Activated T-cell treated with anti-CD3 and anti-CD28 coated beads for 4 hours (primary cell): ENCODE results near the gene MMD.
"Not testable (repeated sequence)": the region's sequence is repeated elsewhere in the genome, so short reads cannot be mapped to it uniquely, and the experiment has no call there.

ENCODE experiments used
- DNase-seq: peaks from one replicate; pipeline ENCODE4 v3.0.0-alpha.2; 2020

MMD gene

DNA sequence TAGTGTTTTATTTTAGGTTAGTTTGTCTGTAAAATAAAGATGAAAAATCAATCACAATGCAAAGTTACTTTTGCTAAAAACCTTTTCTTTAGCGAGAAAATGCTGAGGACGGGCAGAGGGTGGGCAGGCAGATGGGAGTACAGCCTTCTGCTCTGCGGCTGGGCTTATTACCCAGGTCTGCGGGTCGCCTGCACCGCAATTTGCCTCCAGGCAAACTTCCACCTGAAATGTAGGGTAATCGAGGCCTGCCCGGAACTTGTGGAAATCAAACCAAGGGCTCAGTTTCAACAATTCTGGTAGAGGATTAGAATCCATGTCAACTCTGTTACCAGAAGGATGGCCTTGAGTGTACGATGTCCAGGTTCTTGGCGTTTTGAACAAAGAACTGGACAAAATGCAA lies 22.3 kb upstream of the MMD start:
- no peak for DNase-seq

DNA sequence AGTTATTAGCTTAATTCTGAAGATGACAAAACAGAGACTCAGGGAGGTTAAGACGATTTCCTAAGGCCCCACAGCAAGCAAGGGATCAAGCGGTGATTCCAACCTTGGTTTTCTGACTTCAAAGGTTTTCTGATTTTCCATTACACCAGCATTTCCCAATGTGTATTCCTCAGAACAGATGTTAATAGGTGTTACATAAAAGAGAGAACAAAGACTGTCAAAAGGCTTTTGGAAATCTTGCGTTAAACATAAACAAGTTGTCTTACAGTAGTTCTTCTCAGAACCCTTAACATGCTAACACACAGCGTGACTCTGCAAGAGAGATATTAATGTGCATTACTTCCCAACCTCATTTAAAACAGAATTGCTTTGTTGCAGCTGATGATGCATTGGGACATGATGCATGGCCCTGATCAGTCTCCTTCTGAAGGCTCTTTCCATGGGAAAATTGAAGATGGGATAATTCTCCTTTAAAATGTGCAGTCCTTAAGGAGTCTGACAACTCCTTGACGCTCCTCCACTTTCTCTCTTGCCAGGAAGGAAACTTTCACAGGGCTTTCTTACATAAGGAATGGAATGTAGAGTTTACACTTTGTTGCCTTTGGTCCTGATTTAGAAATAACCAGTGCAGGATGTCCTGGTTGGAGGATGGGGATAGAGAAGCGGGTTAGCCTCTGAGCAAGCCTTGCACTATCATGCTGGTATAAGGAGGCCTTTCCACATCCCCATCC lies 21.5 kb upstream of the MMD start:
- no peak for DNase-seq

DNA sequence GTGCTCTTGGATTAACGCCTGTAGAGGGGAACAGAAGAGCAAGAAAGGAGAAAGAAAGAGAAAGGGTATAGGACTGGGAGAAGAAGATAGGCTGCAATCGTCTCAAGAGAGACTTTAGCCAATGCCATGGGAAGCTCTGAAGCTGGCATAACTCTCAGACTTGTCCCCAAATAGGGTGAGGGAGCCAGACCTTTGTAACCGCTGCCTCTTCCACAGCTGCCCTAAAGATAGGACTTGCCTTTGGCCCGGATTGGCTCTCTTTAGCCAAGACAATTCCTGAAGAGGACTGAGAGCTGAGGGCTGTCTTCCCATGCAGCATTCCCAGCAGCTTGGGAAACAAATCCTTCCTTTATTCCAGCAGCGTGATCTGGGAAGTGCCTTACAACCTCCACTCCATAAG lies 20.8 kb upstream of the MMD start:
- no peak for DNase-seq

DNA sequence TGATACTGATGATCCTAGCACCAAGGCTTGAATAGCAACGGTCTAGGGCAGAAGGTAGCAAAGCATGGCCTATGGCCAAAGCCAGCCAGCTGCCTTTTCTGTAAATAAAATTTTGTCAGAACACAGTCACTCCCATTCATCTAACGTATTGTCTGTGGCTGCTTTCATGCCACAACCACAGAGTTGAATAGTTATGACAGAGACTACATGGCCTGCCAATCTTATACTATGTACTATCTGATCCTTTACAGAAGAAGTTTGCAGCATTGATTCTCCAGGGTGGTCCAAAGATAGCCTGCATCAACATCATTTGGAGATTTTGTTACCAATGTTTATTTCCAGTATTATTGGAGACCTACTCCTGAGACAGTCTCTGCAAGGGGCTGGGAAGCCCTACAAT lies 19.9 kb upstream of the MMD start:
- DNase-seq, result no peak

DNA sequence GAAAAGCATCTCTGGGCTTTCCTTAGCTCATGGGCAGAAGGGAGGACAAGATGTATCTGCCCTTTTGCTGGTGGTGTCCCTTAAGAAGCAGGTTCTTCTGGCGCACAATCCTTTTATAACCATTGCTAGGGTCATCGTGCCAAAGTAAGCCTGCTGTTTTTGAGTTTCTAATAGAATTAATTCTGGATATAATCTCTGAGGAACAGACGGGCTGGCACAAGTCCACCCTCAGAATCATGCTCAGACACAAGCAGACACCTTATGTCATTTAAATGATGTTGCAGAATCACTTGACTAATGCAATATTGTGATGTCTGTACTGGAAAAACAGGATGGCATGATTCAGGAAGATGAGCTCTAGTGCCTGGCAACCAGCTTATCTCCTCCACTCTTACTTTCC lies 18.8 kb upstream of the MMD start:
- DNase-seq, result no peak

DNA sequence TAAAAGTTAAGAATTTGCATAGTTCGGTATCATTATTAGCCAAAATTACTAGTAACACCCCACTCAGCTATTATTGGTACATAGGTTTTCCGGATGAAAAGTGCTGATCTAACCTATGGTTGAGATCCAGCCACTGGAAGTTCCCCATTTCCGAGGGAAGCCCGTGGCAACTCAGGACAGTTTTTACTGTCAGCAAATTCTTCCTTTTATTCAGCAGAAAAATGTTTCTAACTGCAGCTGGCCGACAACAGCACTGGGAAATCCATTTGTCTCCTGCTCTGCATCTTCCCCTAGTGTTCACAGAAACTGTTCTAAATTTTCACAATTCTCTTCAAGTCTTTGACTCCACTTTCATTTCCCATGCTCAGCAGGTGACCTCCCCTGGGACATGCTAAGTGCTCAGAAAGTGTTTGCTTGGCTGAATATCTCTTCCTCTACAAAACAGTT lies 15.5 kb upstream of the MMD start:
- no peak for DNase-seq

DNA sequence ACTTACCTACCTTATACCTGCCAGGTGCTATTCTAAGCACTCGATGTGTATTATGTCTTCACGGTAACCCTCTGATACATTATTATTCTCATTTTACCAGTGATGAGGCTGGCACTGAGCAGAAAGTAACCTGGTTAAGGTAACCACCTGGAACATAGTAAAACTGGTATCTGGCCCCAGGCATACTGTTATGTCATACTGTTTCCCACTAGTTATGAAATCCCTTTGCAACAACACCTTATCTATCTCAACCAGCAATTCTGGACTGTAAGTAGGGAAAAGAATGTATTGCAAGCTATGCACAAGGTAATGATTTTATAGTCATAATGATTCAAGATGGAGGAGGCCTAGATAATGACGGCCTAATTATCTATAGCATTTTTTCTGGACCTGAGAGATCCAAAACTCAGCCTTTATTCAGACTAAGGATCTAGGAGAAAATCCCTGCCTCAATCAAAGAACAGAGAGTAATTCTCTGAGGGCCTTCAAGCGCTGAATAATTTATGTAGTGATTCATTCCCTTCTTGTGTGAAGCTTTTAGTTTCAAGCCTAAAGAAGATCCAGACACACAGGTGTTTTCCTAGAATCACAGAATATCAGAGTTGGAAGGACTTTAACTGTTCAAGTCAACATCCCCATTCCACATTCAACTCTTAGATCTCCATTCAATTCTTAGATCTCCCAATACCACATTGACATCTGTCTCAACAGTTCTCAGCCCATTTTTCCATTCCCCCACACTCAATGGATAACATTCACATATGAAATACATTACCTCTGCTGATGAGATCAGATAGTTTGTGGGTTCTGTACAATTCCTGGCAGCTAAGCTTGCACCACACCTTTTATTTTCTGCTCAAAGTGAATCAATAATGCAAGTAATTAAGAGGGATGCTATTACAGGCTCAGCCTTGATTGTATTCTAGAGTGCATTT lies 14.9 kb upstream of the MMD start:
- no peak for DNase-seq

DNA sequence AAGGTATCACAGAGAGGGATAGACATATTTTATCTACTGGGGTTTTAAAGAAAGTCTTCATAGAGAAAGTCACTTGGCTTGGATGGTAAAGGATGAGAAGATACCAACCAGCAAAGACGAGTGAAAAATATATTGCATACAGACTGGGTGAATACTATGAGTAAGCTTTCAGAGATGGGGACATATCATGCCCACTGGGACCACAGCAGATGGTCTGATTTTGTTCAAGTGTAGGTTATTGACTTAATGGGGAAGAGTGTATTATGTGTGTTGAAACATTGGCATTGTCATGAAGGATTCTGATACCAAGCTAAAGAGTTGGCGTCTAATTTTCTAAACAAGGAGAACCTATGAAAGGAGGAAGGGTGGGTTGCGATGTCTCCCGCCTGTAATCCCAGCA lies 13.8 kb upstream of the MMD start:
- DNase-seq, result no peak

DNA sequence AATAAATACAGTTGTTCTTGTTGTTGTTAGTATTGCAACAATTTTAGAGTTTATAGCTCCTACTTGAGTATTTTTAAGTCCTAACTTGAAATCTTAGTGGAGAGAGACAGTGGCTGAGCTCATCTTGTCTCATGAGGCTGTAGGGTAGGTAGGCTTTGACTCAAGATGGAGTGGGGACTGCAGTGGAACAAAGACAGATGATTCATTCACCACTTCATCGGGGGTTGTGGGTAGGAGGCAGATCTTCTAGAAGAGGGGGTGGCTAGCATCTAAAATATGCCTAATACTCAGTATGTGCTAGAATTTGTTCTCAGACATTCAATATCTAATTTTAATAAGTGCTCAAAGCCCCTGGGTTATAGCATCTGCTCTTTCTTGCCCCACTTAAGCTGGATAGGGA lies 13.1 kb upstream of the MMD start:
- DNase-seq, result no peak

DNA sequence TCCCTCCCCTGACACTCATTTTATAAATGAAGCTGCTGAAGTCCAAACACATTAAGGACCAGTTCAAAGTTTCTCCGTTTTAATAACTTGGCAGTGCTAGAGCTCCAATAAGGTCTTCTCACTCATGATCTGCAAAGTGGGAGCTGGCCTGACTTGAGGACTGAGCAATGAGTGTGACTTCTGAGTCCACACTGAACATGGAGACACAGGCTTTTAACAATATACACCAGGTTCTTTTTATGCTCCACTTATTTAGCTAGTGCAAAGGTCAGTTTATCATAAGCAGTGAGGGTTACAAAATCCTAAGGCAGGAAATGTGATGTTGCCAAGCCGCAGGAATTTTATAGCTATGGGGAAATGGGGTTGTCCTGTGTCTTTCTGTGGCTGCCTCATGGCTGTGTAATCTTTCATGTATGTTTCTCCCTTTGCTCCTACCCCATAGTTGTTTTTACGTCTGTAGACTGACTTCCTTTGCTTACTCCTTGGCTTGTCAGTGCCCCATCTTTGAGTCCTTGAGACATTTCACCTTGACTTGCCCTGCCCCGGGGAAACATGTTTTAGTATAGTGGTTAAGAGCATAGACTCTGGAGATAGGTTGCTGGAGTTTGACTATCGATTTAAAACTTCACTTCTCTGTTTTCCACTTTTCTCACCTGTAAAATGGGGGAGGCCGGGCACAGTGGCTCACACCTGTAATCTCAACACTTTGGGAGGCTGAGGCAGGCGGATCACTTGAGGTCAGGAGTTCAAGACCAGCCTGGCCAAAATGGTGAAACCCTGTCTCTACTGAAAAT lies 12.2 kb upstream of the MMD start:
- no peak for DNase-seq

DNA sequence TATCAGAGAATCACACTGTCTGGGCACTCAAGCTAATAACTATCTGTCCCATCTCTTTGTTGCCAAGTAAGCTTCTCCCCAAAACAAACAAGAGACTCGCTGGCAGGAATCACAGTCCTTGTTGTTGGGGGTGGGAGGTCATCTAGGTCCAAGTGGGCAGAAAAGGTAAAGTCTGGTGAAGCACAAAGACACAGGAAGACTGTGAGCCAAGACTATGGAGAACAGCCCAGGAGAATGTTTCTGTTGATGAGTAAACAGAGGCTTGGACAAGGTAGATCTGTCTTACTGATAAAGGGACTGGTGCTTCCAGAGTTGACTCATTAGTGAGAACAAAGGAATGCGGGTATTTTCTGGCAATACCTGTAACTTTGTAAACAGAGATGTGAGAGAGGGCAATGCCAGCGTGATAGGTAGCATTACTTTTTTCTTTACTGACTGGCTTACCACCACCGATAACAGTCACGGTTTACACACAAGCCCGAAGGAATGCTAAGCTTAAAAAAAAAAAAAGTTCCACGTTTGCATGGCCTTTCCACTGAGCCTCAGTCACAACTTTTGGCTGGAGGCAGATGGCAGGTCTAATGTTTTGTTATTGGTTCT lies 11.5 kb upstream of the MMD start:
- DNase-seq, result no peak

DNA sequence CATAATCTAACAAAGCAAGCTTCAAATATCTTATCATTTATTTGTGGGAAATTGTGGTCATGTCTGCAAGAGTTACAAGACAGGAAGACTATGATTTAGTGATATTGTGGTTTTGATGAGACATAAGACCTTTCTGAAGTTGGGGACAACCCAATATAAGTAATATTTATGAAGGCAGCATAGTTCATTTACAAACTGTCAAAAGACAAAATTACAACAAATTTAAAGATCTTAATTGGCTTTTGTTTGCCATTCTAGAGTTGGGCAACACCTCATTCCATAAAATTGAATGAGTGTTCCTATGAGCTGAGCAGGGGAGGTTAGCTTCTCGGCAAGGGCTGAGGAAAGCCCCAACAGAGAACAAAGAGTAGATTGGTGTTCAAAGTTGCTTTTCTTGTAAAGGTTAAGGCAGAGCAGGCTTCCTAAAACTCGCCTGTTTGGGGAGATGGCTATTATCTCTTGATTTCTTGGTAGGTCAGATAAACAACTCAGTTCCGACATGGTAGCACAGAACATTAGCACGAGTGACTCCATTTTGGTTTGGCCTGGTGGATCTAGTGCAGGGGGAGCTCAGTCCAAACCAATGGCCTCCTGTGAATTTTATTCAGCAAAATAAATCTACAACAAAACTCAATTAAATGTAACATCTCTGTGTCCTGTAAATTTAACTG lies 10.9 kb upstream of the MMD start:
- no peak for DNase-seq

DNA sequence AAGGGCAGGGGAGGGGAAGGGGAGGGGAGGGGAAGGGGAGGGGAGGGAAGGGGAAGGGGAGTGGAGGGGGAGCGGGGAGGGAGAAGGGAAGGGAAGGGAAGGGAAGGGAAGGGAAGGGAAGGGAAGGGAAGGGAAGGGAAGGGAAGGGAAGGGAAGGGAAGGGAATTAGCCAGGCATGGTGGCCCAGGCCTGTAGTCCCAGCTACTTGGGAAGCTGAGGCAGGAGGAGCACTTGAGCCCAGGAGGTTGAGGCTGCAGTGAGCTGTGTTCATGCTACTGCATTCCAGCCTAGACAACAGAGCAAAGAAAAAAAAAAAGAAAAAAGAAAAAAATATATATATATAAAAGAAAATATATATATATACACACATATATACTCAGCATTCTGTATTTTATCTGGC lies 10.3 kb upstream of the MMD start:
- DNase-seq, result not testable (repeated sequence)

DNA sequence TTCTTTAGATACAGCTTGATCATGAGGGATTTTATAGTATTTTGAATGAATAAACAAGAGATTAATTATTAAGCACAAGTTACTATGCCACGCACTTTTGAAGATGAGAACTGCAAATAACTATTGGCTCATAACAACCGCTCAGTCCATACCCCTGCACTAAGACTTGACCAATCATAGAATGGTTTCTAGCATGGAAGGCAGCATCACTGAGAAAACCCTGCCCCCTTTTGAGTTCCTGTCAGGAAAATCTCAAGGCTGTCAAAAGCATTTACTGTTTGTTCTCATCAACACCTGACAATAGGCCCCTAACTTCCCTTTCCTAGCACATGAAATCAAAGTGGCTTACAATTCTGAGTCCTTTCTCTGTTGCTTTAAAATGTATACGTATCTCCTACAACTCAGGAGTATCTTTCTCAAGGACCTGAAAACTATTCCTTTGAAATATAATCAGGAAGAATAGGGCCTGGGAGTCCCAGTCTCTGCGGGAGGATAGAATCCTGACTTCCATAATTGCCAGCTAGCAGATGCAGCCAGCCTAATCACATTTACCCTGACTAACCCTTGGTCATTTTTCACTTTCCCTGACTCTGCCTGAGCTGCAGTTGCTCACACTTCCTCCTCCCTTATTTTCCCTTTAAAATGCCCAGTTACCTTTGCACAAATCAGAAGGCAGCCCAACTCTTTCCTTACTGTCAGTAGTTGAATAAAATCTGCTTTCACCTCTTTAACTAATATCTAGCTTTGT lies 9.1 kb upstream of the MMD start:
- no peak for DNase-seq

DNA sequence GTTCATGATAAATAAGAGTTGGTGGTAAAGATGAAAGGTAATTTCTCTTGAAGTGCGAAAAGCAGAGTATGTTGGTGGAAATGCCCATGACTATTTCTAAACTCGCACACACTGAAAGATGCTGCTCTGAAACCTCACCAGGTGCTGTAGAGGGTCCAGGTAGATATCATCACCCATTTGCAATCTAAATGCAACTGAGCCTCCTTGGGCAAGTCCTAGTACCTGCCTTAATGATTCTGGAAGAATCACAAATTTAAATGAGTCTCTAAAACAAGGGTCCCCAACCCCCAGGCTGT lies 5.9 kb upstream of the MMD start:
- no peak for DNase-seq

DNA sequence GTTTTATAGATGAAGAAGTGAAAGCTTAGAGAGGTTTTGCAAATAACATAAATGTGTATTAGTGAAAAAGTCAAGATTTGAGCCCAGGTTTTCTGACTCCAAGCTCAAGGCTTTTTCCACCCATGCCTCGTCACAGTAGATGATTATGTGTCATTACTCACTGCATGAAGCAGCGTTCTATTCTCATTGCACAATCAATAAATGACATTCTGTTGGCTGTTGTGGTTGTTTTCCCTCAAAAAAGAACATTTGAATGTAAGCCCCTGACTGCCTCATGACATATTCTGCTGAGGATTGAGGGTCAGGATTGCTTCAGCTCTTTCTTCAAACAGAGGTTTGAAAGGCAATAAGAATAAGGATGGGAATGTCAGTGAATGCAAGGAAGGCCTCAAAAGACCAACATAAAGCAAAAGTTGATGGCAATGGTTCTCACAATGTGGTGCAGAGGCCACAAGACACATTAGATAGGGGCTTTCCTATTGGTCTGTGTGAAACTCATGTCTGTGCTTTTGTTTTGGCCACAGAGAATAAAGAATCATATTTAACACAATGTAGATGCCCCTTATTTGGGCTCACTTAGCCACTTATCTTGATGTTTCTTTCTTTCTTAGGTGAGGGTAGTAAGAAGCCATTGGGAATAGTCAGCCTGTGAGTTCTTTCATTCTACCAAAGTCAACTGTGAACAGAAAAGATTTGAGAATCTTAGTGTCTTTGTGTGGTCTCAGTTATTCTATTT lies 5.4 kb upstream of the MMD start:
- no peak for DNase-seq

DNA sequence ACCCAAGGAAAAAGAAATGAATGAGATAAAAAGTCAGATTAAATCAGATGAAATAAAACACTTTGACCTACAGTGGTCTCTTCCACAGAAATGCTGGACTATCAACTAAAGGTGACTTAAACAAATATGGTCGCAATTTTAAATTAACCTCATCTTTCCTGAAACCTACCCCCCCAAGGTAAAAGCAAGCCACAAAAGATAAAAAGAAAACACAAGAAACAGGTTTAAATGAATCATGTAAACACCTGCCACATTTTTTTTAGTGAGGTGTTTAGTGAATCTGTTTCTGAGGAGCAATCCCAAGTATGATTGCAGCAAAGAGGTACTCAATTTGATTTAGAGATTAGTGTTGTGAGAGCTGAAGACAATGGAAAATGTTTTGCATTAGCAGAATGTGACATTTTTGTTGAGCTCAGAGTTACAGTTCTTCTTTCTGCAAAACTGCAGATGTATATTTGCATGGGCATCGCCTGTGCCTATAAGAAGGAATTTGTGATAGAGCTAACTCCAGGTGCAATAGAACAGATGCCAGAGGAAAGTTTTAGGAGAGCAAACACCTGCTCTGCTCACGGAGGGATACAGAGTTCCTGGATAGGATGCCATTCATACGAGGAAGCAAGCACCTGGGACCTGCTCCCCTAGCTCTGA lies 3.4 kb upstream of the MMD start:
- no peak for DNase-seq

DNA sequence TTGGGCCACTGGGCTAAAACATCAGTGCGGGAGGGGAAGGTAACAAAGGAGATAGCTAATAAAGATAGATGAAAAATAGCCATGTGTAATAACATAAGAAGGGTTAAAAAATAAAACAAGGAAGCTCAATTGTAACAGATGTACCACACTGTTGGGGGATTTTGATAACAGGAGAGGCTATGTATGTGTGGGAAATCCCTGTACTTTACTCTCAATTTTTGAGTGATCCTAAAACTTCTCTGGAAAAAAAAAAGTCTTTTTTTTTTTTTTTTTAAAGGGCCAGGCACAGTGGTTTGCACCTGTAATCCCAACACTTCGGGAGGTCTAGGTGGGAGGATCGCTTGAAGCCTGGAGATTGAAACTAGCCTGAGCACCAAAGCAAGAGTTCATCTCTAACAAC lies 1.9 kb upstream of the MMD start:
- DNase-seq, result no peak

DNA sequence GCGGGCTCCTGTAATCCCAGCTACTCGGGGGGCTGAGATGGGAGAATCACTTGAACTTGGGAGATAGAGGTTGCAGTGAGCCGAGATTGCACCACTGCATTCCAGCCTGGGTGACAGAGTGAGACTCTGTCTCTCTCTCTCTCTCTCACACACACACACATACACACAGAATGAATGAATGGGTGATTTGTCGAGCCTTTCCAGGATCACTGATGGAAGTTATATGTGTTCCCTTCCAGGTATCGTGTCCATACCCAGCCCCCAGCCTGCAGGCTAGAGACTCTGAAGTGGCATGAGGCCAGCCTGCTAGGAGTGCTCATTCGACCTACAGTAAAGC lies 1.2 kb upstream of the MMD start:
- not testable (repeated sequence) for DNase-seq

DNA sequence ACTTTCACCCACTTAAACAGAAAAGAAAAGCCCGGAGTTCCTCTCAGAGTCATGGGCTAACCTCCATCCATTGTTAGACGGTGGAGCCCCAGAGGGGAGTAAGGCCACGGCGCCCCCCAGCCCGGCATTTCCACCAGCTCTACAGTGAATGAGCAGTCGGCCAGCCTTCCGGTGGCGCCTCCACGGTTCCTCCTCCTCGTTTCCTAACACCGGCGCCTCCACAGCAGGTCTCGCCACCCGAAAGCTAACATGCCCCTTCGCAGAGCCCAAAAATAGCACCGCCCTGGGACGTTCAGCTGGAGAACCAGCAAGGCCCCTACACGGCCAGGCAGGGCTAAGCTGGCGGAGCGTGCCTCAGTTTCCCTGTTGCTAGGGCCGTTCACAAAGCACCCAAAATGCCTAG lies 858 bp downstream of the MMD start:
- peak; percentile 19 for DNase-seq
